ENCODE data around the gene PRR35. TPM values are rescaled to one million over a fixed set of nuclear protein-coding genes. Genes with fewer than 3 reads are reported as not detected.

The PRR35 gene
- total RNA-seq, 1 experiment from 2014 or later: not detected

Other genes with a start within 250 kb of the PRR35 start
- gene AXIN1, start 207.7 kb upstream of the PRR35 start, total RNA-seq (2014; rRNA removed; shearing (Covaris generic)): 20.9 and 21.1 TPM in 2 replicates
- gene MRPL28, start 189.9 kb upstream of the PRR35 start, total RNA-seq (2014; rRNA removed; shearing (Covaris generic)): 81.4 and 96.8 TPM in 2 replicates
- gene PGAP6, start 178.4 kb upstream of the PRR35 start, total RNA-seq (2014; rRNA removed; shearing (Covaris generic)): 25.6 and 27.5 TPM in 2 replicates
- gene NME4, start 163.2 kb upstream of the PRR35 start, total RNA-seq (2014; rRNA removed; shearing (Covaris generic)): 140 and 149 TPM in 2 replicates
- gene DECR2, start 158.5 kb upstream of the PRR35 start, total RNA-seq (2014; rRNA removed; shearing (Covaris generic)): 4.8 and 5.7 TPM in 2 replicates
- gene RAB11FIP3, start 134.7 kb upstream of the PRR35 start, total RNA-seq (2014; rRNA removed; shearing (Covaris generic)): 28.6 and 30.2 TPM in 2 replicates
- 48.8 and 54.0 TPM in 2 replicates for gene CAPN15, start 32.7 kb upstream of the PRR35 start, total RNA-seq (2014; rRNA removed; shearing (Covaris generic))
- 0.08 TPM in 1 of 2 replicates, not detected in the other for gene NHLRC4, start 6.6 kb downstream of the PRR35 start, total RNA-seq (2014; rRNA removed; shearing (Covaris generic))
- 20.9 and 24.4 TPM in 2 replicates for gene PIGQ, start 9.6 kb downstream of the PRR35 start, total RNA-seq (2014; rRNA removed; shearing (Covaris generic))
- gene RAB40C, start 29.7 kb downstream of the PRR35 start, total RNA-seq (2014; rRNA removed; shearing (Covaris generic)): 13.2 and 14.4 TPM in 2 replicates
- gene WFIKKN1, start 70.6 kb downstream of the PRR35 start, total RNA-seq (2014; rRNA removed; shearing (Covaris generic)): 0.04 and 0.05 TPM in 2 replicates
- 60.9 and 72.6 TPM in 2 replicates for gene METTL26, start 75.9 kb downstream of the PRR35 start, total RNA-seq (2014; rRNA removed; shearing (Covaris generic))
- 3.3 and 4.6 TPM in 2 replicates for gene MCRIP2, start 81.4 kb downstream of the PRR35 start, total RNA-seq (2014; rRNA removed; shearing (Covaris generic))
- gene WDR90, start 89.0 kb downstream of the PRR35 start, total RNA-seq (2014; rRNA removed; shearing (Covaris generic)): 10.5 and 18.3 TPM in 2 replicates
- gene RHOT2, start 107.7 kb downstream of the PRR35 start, total RNA-seq (2014; rRNA removed; shearing (Covaris generic)): 41.0 and 66.2 TPM in 2 replicates
- 0.94 and 2.5 TPM in 2 replicates for gene RHBDL1, start 115.3 kb downstream of the PRR35 start, total RNA-seq (2014; rRNA removed; shearing (Covaris generic))
- 46.0 and 49.2 TPM in 2 replicates for gene STUB1, start 120.0 kb downstream of the PRR35 start, total RNA-seq (2014; rRNA removed; shearing (Covaris generic))
- 22.7 and 23.4 TPM in 2 replicates for gene JMJD8, start 123.9 kb downstream of the PRR35 start, total RNA-seq (2014; rRNA removed; shearing (Covaris generic))
- gene WDR24, start 130.0 kb downstream of the PRR35 start, total RNA-seq (2014; rRNA removed; shearing (Covaris generic)): 5.6 and 6.2 TPM in 2 replicates
- 1.7 and 1.8 TPM in 2 replicates for gene FBXL16, start 145.4 kb downstream of the PRR35 start, total RNA-seq (2014; rRNA removed; shearing (Covaris generic))
- gene METRN, start 154.7 kb downstream of the PRR35 start, total RNA-seq (2014; rRNA removed; shearing (Covaris generic)): 61.7 and 77.6 TPM in 2 replicates
- 11.4 and 11.7 TPM in 2 replicates for gene ANTKMT, start 160.8 kb downstream of the PRR35 start, total RNA-seq (2014; rRNA removed; shearing (Covaris generic))
- 4.5 and 5.0 TPM in 2 replicates for gene CCDC78, start 166.0 kb downstream of the PRR35 start, total RNA-seq (2014; rRNA removed; shearing (Covaris generic))
- 6.0 and 8.9 TPM in 2 replicates for gene HAGHL, start 166.7 kb downstream of the PRR35 start, total RNA-seq (2014; rRNA removed; shearing (Covaris generic))
- 30.2 and 31.5 TPM in 2 replicates for gene CIAO3, start 180.6 kb downstream of the PRR35 start, total RNA-seq (2014; rRNA removed; shearing (Covaris generic))
- not detected in 2 replicates for gene MSLN, start 200.3 kb downstream of the PRR35 start, total RNA-seq (2014; rRNA removed; shearing (Covaris generic))
- 35.5 and 38.7 TPM in 2 replicates for gene RPUSD1, start 228.0 kb downstream of the PRR35 start, total RNA-seq (2014; rRNA removed; shearing (Covaris generic))
- 34.5 and 46.0 TPM in 2 replicates for gene CHTF18, start 228.2 kb downstream of the PRR35 start, total RNA-seq (2014; rRNA removed; shearing (Covaris generic))
- not detected in 2 replicates for gene GNG13, start 240.3 kb downstream of the PRR35 start, total RNA-seq (2014; rRNA removed; shearing (Covaris generic))

All from SJCRH30 (cell line).